GM12892 (cell line): ENCODE measurements around the gene CORO2A.
"Not testable (repeated sequence)": the region's sequence is repeated elsewhere in the genome, so short reads cannot be mapped to it uniquely, and the experiment has no call there.

ENCODE experiments used
- DNase-seq: peaks from one replicate; pipeline ENCODE4 v3.0.0; 2011; ENCODE audit not compliant: insufficient read length
- FAIRE-seq: peaks from 2 replicates; lab custom pipeline; 2011; peaks lifted over from hg19 to GRCh38; lab: Jason Lieb, UNC
- POLR2A ChIP-seq: IDR thresholded peaks from 2 replicates; pipeline ENCODE4 v1.6.1; 2011; ENCODE audit warnings: low read depth, low read length, control low read depth
- POLR2AphosphoS5 ChIP-seq: IDR thresholded peaks from 2 replicates; pipeline ENCODE4 v1.6.1; 2011; ENCODE audit warnings: low read depth, low read length, control low read depth
- TAF1 ChIP-seq: IDR thresholded peaks from 2 replicates; pipeline ENCODE4 v1.6.1; 2011; ENCODE audit warnings: low read depth, mild to moderate bottlenecking, control low read depth, low read length, borderline replicate concordance

The CORO2A gene

DNA sequence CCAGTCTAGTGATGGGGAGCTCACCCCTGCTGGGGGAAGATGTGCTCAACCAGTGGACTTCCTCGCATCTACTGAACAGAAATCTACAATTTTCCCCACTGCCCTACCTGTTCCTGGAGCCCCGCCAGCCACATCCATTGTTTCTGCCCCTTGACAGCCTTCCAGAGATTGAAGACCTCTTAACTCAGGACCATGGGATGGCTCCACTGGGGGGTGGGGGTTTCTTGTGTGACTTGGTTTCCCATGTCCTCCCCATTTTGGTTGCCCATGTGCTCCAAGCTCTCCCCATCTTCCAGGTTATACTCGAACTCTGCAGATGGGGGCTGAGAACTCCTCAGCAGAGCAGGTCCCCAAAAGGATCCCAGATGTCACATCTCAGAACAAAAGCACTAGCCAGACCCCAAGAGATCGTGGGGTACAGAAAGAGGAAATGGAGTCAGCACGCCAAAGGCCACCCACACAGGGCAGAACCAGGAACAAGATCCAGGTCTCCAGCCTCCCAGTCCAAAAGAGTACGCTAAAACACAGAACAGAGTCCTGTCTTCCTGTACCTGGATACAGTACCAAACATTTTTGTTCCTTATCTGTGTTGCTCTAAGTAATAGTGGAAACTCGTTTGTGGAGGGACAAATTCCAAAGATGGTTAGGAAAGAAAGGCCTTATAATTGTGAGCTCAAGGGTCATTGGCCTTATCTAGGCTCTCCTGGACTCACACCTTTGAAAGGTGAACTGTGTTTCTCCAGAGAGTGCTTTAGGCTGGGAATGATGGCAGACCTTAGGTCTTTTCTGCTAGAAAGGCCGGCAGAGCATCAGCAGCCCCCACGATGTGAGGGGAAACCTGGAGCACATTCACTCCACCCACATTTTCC, 15.8 kb downstream of the CORO2A start:
- FAIRE-seq = no peak
- no peak for TF ChIP-seq POLR2AphosphoS5
- no peak for TF ChIP-seq POLR2A
- no peak for TF ChIP-seq TAF1
- no peak for DNase-seq

- DNase-seq (no peak), FAIRE-seq (no peak)
- TF ChIP-seq POLR2AphosphoS5 = no peak
- no peak for TF ChIP-seq POLR2A
- no peak for TF ChIP-seq TAF1
Observed at GRCh38 chr9:98175762-98176161, 16.7 kb downstream of the CORO2A start.

- TF ChIP-seq POLR2A (no peak), TAF1 (no peak), POLR2AphosphoS5 (no peak)
- FAIRE-seq = no peak
- DNase-seq = no peak
Observed at GRCh38 chr9:98175028-98175569, 17.3 kb downstream of the CORO2A start.

- not testable (repeated sequence) for FAIRE-seq, DNase-seq
Observed at GRCh38 chr9:98174502-98174918, 17.9 kb downstream of the CORO2A start.

DNA sequence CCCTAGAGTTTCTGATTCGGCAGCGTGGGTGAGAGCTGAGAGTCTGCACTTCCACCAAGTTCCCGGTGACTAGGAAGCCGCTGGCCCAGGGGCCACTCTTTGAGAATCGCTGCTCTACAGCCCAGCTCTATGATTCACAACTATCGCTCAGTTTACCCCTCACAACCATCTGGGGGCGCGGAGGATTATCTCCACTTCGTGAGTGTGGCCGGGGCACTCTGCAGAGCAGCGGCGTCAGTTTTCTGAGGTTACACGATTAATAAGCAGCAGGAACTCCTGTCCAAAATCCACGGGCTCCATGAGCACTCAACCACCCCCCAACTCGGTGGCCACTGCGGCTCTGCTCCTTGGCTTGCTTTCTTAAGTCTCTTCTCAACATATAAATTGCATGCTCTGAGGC, 19.3 kb downstream of the CORO2A start:
- TF ChIP-seq TAF1 (no peak), POLR2AphosphoS5 (no peak), POLR2A (no peak)
- FAIRE-seq (no peak), DNase-seq (no peak)

GRCh38 chr9:98172604-98173003, 19.8 kb downstream of the CORO2A start:
- TF ChIP-seq POLR2AphosphoS5 (no peak), TAF1 (no peak), POLR2A (no peak)
- no peak for DNase-seq
- no peak for FAIRE-seq

GRCh38 chr9:98171176-98171925, 21.1 kb downstream of the CORO2A start:
- no peak for TF ChIP-seq POLR2A
- TF ChIP-seq TAF1 = no peak
- no peak for TF ChIP-seq POLR2AphosphoS5
- no peak for DNase-seq
- FAIRE-seq = no peak

GRCh38 chr9:98168941-98169488, 23.4 kb downstream of the CORO2A start:
- DNase-seq = peak; percentile 97
- peak; percentile 39; the same call in 1 of the 2 replicates for TF ChIP-seq POLR2AphosphoS5
- no peak; the same call in 1 of the 2 replicates for TF ChIP-seq TAF1
- TF ChIP-seq POLR2A = peak; percentile 74
- FAIRE-seq = peak; percentile 96

DNA sequence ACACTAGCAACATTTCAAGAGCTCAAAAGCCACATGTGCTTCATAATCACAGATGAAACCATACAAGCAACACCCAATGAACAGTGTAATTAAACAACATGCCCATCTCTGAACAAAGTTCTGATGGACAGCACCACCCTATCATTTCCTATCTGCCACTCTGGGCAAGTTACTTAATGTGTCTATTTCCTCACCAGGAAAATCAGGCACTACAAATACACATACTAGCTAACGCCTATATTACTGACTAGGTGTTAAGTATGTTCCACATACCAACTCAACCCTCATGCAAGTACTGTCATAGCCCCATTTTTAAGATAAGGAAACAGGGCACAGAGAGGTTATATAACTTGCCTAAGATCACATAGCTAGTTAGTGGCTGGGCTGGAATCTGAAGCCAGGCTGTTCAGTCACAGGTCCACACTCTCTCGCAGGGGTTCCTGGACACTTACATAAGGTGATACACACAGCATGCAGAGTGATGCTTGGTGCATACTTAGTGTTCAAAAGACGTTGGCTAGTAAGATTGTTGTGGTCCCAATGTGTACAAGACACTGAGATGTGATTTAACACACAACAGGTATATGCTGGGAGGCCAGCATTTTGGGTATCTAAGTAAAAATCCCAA, 24.2 kb downstream of the CORO2A start:
- FAIRE-seq = peak; percentile 71
- DNase-seq = no peak
- TF ChIP-seq POLR2AphosphoS5 (no peak; the same call in 1 of the 2 replicates), POLR2A (no peak), TAF1 (no peak)

DNA sequence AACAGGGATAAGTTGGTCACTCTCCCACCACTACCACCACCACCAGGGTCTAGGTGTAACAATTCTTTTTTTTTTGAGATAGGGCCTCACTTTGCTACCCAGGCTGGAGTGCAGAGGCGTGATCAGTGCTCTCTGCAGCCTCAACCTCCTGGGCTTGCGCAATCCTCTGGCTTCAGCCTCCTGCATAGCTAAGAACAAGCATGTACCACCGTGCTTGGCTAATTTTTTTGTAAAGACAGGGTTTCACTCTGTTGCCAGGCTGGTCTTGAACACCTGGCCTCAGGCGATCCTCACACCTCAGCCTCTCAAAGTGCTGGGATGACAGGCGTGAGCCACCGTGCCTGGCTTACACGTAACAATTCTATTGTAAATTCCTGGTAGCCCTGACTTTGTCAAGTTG, 27.5 kb downstream of the CORO2A start:
- no peak for FAIRE-seq
- no peak for DNase-seq
- TF ChIP-seq POLR2A (no peak), TAF1 (no peak), POLR2AphosphoS5 (no peak)

DNA sequence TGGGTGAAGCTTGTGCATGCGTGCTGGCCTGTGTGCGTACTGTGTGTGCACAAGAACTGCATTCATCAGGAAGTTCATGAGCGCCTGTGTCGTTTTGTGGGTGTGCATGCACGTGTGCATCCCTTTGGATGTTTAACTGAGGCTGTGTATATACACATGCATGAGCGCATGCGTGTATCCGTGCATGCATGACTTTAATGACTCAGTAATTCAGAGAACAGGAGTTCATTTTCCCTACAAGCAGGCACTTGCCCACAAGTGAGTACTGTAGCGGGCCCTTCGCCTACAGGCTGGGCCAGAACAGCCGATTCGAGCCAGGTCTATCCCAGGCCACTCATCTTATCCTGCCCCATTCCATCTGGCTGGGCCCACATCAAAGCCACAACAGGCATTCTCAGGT, 29.8 kb downstream of the CORO2A start:
- FAIRE-seq = no peak
- no peak for TF ChIP-seq TAF1
- TF ChIP-seq POLR2AphosphoS5 = no peak
- no peak for TF ChIP-seq POLR2A
- DNase-seq = no peak
